GM12874 (cell line): ENCODE results near the gene FAM222A.

ENCODE experiments used
- CTCF ChIP-seq: IDR thresholded peaks from 2 replicates; pipeline ENCODE4 v1.5.1; 2011; ENCODE audit warnings: low read depth, mild to moderate bottlenecking, control low read depth, low read length, moderate library complexity; ENCODE audit not compliant: insufficient read depth

Gene FAM222A

GRCh38 chr12:109675411-109675810 is 38.2 kb upstream of the FAM222A start:
- TF ChIP-seq CTCF: no peak

- no peak for TF ChIP-seq CTCF
These were observed 36.3 kb upstream of the FAM222A start for GRCh38 chr12:109677279-109677691.

- TF ChIP-seq CTCF: no peak
These were observed 34.9 kb upstream of the FAM222A start for GRCh38 chr12:109678719-109679118.

GRCh38 chr12:109679501-109680263 is 33.9 kb upstream of the FAM222A start:
- TF ChIP-seq CTCF: no peak

- TF ChIP-seq CTCF: no peak
These were observed 33.2 kb upstream of the FAM222A start for GRCh38 chr12:109680264-109681005.

GRCh38 chr12:109681986-109682707 is 31.5 kb upstream of the FAM222A start:
- no peak for TF ChIP-seq CTCF

- TF ChIP-seq CTCF: no peak
These were observed 30.9 kb upstream of the FAM222A start for GRCh38 chr12:109682708-109683060.
